ENCODE results near the gene EDN3. TPM values are rescaled to one million over a fixed set of nuclear protein-coding genes. Genes with fewer than 3 reads are reported as not detected.

The EDN3 gene
- total RNA-seq, 1 donor, result not detected

DNA sequence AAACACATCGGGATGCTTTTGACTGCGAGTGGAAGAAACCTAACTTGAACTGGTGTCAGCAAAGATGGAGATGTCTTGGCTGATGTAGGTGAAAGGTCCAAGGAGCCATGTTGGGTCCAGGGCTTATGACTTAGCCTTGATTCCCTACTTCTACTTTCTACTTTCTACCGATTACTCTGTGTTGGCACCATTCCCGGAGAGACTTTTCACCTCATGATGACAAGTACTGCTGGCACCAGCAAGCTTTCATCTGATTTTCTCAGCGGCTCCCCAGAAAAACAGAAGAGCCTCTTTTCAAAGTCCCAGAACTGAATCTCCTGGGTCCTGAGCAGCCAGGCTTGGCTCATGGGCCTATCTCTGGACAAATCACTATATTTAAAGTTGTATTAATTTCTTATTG lies 4.9 kb upstream of the EDN3 start:
- Histone ChIP-seq H3K4me1 (ENCODE audit: insufficient read depth, low read length) (no peaks in the 10 kb centered on the region), H3K27me3 (ENCODE audit: insufficient read depth, low read length) (peaks cover 24% of the 10 kb centered on the region), H3K9me3 (ENCODE audit: low read depth, low read length) (no peaks in the 10 kb centered on the region), H3K4me3 (ENCODE audit: low read length) (no peak overlapping the region)

DNA sequence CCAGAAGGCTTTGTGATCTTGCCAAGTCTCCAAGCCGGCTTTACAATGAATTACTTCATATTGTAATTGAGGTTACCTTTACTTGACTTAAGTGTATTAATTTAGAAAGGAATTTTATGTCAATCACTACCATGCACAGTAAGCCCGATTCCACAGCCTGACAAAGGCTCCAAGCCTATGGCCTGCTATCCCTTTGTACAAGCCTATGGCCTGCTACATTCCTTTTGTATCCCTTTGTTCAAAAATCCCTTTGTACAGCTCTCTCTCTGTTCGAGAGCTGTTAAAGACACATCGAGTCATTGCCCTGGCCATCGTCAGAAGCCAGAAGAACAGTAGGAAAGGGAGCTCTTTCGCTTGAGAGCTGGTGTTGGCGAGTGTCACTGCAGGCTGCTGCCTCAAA lies 2.7 kb upstream of the EDN3 start:
- Histone ChIP-seq H3K4me3 (ENCODE audit: low read length) (no peak overlapping the region), H3K4me1 (ENCODE audit: insufficient read depth, low read length) (no peaks in the 10 kb centered on the region), H3K27me3 (ENCODE audit: insufficient read depth, low read length) (peaks cover 24% of the 10 kb centered on the region), H3K9me3 (ENCODE audit: low read depth, low read length) (no peaks in the 10 kb centered on the region)

DNA sequence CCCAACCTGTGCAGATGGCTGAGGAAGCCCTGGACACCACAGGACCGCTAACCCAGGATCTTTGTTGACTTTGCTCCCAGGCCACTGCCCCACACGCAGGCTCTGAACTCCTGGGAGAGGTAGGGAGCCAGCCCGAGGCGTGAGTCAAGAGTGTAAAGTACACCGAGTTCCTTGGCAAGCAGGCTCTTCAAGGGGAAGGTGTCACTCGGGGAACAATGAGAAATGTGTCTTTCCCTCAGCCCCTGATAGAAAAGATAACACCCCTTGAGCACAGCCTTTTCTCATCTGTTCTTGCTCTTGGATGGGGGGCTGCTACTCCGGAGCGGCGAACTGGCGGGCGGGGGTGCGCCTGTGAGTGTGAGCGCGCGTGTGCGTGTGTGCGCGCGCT lies 472 bp upstream of the EDN3 start:
- H3K9me3 ChIP-seq (ENCODE audit: low read depth, low read length), result no peaks in the 10 kb centered on the region
- no peaks in the 10 kb centered on the region for H3K4me1 ChIP-seq (ENCODE audit: insufficient read depth, low read length)
- no peak overlapping the region for H3K4me3 ChIP-seq (ENCODE audit: low read length)
- H3K27me3 ChIP-seq (ENCODE audit: insufficient read depth, low read length), result peaks cover 21% of the 10 kb centered on the region

DNA sequence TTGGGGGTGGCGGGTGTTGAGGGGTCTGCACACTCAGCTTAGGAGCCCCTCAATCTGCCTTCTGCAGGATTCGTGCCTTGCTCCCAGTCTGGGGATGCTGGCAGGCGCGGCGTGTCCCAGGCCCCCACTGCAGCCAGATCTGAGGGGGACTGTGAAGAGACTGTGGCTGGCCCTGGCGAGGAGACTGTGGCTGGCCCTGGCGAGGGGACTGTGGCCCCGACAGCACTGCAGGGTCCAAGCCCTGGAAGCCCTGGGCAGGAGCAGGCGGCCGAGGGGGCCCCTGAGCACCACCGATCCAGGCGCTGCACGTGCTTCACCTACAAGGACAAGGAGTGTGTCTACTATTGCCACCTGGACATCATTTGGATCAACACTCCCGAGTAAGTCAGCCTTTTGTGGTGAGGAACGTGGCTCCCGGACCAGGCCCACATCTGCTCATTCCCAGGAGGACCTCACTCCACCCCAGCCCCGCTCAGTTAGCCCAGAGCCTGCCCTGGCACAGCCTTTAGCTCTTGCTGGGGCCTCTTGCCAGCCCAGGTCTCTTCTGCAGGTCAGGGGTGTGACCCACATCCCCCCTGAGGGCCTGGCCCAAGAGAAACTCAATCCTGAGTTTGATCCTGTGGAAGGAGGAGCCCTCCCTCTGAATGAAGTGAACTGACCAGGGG lies 1.1 kb downstream of the EDN3 start:
- no peak overlapping the region for H3K4me3 ChIP-seq (ENCODE audit: low read length)
- H3K27me3 ChIP-seq (ENCODE audit: insufficient read depth, low read length), result peaks cover 21% of the 10 kb centered on the region
- no peaks in the 10 kb centered on the region for H3K4me1 ChIP-seq (ENCODE audit: insufficient read depth, low read length)
- no peaks in the 10 kb centered on the region for H3K9me3 ChIP-seq (ENCODE audit: low read depth, low read length)

DNA sequence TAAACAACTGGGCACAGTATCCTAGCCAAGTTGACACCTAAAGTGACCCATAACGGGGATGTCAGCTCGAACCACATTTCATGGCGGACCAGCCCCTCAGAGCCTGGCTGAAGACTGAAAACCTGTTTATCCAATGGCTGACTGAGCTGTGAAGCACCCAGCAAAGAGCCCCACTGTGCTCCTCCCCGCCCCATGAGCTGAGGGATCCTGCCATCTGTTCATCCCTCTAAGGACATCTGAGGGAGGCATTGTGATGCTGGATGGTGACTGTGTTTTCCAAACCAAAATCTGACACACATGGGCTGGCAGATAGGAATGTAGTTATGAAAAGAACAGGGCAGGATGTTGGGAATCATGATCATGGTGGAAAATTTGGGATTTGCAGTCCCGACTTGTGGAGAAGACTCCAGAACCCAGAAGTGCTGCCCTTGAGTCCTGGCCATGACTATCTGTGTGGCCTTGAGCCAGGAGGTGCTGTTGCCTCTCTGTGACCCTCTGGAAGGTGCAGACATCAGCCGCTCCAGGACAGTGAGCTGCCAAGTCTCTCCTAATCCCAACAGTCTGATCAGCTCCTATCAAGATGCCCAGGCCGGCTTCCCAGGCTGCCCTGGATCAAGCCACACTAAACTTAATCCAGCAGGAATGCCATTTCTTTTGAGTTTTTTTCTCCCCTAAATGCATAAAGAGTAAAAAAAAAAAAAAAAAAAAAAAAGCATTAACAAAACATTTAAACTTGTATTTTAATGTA lies 5.7 kb downstream of the EDN3 start:
- Histone ChIP-seq H3K9me3 (ENCODE audit: low read depth, low read length) (no peaks in the 10 kb centered on the region), H3K27me3 (ENCODE audit: insufficient read depth, low read length) (no peaks in the 10 kb centered on the region), H3K4me3 (ENCODE audit: low read length) (no peak overlapping the region), H3K4me1 (ENCODE audit: insufficient read depth, low read length) (no peaks in the 10 kb centered on the region)

DNA sequence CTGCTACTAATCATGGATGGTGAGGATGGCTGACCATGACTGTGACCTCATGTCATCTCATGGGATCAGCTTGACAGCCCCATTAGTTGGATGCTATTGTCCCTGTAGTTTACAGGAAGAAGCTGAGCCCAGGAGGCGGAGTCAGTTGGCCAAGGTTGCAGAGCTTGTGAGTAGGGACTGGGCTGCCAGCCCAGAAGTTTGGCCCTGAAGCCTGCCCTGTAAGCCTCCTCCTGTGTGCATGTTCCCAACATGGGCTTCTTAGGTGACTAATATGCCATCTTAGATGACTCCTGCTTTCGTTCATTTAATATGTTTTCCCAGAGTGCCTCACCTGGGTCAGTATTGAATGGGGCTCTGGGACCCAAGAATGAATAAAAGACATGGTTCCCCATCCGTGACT lies 6.9 kb downstream of the EDN3 start:
- no peaks in the 10 kb centered on the region for H3K4me1 ChIP-seq (ENCODE audit: insufficient read depth, low read length)
- H3K9me3 ChIP-seq (ENCODE audit: low read depth, low read length), result no peaks in the 10 kb centered on the region
- no peak overlapping the region for H3K4me3 ChIP-seq (ENCODE audit: low read length)
- H3K27me3 ChIP-seq (ENCODE audit: insufficient read depth, low read length), result no peaks in the 10 kb centered on the region

DNA sequence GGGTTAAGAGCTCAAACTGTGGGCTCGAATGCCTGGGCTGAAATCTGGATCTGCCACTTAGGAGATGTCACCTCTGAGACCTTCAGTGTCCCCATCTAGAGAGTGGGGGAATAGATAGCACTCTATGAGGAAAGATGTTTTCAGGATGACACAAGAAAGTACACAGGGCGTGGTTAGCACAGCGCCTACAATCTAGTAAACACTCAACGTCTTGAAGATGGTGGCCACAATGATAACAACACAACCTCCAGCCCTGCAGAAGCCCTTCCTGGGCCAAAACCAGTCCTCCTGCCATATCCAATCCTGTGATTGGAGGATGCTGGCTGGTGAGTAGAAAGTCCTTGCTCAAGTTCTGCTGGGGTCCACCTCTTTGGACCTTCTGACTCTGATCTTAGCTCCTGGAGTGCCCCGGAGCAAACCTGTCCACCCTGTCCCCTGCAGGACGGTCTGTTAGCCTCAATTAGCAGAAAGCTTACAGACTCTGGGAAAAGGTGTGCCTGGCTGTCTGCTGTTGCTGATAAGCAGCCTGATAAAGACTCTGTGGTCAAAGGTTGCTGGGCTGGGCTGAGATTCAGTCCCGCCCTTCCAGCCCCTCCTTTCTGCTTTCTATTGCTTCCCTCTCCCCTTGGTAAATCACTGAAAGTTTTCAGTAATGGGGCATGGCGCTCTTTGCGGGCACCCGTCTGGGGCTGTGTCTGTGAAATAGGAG lies 8.2 kb downstream of the EDN3 start:
- Histone ChIP-seq H3K4me1 (ENCODE audit: insufficient read depth, low read length) (no peaks in the 10 kb centered on the region), H3K9me3 (ENCODE audit: low read depth, low read length) (no peaks in the 10 kb centered on the region), H3K27me3 (ENCODE audit: insufficient read depth, low read length) (no peaks in the 10 kb centered on the region), H3K4me3 (ENCODE audit: low read length) (no peak overlapping the region)

DNA sequence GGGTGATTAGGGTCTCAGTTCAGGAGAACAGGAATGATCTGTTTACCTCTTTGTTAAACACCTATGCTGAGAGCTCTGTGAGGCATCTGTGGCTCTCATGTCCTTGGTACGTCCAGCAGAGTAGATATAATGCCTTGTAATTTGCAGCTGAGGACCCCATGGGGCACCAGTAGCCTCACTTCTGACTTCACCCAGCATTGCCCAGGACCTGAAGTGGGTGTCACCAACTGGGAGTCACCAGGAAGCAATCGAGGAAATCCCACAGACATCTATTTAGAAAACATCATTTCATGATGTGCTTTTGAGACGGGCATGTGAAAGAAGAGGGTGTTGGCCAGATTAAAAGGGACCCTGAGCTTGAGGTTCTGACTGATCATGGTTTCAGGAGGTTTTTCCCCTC lies 8.8 kb downstream of the EDN3 start:
- no peaks in the 10 kb centered on the region for H3K4me1 ChIP-seq (ENCODE audit: insufficient read depth, low read length)
- no peaks in the 10 kb centered on the region for H3K9me3 ChIP-seq (ENCODE audit: low read depth, low read length)
- no peak overlapping the region for H3K4me3 ChIP-seq (ENCODE audit: low read length)
- H3K27me3 ChIP-seq (ENCODE audit: insufficient read depth, low read length), result no peaks in the 10 kb centered on the region

DNA sequence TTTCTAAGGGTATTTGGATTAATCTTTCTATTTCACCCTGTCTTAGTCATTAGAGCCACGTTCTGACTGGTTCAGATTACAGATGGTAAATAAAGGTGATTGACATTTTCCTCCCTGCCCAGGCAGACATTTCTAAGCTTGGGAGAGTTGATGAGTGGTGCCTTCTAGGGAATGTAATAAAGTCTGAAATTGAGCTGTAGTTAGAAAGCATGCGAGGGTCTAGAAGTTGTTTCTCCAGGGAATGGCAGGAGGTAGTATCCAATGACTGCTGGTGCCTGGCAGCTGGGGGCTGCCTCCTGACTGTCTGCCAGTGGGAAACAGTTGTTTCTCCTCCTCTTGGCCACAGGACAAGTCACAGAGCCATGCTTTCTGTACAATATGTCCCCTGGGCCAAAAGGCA lies 14.6 kb downstream of the EDN3 start:
- no peaks in the 10 kb centered on the region for H3K27me3 ChIP-seq (ENCODE audit: insufficient read depth, low read length)
- H3K9me3 ChIP-seq (ENCODE audit: low read depth, low read length), result no peaks in the 10 kb centered on the region
- no peaks in the 10 kb centered on the region for H3K4me1 ChIP-seq (ENCODE audit: insufficient read depth, low read length)
- H3K4me3 ChIP-seq (ENCODE audit: low read length), result no peak overlapping the region

DNA sequence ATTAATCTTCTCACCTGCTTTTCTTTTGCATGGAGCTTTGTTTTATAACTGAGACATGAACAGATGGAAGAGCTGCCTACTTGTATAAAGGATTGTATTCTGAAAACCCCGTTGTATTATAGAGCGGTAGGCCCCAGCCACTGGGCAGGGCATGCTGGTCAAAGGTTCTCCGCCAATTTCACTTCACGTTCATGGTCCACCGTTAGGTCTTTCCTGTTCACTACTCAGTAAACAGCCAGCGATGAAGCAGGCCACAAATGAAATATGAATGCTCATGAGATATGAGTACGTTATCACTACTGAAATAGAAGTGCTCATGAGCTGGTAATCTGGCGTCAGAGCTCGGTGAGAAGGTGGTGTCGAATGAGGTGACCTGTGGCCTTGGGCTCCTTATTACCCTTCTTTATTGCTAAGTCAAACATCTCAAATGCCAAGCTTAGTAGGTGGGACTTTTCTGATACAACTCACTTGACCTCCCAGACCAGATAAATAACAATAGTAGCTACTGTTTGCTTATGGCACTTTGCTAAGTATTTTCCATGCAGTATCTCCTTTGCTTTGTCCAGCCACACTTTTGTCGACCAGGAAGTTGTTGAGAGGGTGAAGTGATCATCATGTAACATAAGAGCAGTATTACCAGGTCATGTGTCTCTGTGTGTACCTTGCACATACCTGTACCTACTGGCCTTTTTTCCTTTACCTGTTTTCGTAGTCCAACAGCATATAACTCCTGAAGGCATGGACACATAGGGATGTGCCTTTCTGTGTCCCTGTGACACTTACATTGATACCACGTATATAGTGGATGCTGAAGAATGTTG lies 16.7 kb downstream of the EDN3 start:
- H3K27me3 ChIP-seq (ENCODE audit: insufficient read depth, low read length), result no peaks in the 10 kb centered on the region
- no peaks in the 10 kb centered on the region for H3K4me1 ChIP-seq (ENCODE audit: insufficient read depth, low read length)
- no peaks in the 10 kb centered on the region for H3K9me3 ChIP-seq (ENCODE audit: low read depth, low read length)
- no peak overlapping the region for H3K4me3 ChIP-seq (ENCODE audit: low read length)

DNA sequence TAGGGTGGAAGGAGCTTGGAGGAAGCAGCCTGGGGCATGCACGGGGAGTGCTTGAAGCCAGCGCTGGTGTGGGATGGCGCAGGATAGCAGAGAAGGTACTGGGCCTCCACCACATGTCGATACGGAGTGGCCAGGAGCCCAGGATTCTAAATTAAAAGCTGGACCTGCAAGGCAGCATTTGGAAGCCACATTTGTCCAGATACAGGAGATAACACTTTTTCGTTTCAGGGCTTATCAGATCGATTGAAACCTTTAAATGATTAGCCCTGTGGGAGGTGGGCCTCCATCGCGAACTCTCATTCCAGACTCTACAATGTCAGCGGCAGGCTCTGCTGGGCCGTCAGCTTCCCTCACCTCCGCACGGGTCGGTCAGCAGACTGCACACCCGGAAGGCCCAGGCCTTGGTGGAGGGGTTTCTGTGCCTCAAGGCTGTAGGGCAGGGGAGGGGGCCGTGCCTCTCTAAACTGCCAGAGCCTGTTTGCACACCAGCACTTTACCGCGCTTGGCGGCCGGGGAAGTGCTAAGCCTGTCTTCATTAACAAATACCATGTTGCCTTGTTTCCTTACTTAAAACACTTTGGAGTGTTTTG lies 17.9 kb downstream of the EDN3 start:
- no peak overlapping the region for H3K4me3 ChIP-seq (ENCODE audit: low read length)
- no peaks in the 10 kb centered on the region for H3K9me3 ChIP-seq (ENCODE audit: low read depth, low read length)
- H3K4me1 ChIP-seq (ENCODE audit: insufficient read depth, low read length), result no peaks in the 10 kb centered on the region
- H3K27me3 ChIP-seq (ENCODE audit: insufficient read depth, low read length), result no peaks in the 10 kb centered on the region

DNA sequence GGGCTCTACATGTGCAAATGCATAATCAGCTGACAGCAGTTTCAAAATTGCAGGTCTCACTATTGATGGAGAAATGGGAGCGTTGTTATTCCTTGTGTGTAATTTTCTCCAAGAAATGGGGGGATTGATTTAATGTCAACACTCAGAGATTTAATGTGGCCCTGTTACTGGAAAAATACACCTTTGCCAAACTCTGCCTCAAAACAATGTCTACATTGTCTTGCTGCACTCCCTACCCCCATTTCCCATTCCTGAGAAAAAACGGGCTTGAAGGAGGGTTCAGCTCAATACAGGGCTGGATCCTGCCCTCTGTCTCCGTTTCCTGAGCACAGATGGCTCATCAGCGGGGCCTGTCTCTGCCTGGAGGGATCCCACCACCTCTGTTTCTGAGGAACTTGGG lies 18.4 kb downstream of the EDN3 start:
- no peaks in the 10 kb centered on the region for H3K4me1 ChIP-seq (ENCODE audit: insufficient read depth, low read length)
- H3K9me3 ChIP-seq (ENCODE audit: low read depth, low read length), result no peaks in the 10 kb centered on the region
- H3K4me3 ChIP-seq (ENCODE audit: low read length), result no peak overlapping the region
- no peaks in the 10 kb centered on the region for H3K27me3 ChIP-seq (ENCODE audit: insufficient read depth, low read length)

DNA sequence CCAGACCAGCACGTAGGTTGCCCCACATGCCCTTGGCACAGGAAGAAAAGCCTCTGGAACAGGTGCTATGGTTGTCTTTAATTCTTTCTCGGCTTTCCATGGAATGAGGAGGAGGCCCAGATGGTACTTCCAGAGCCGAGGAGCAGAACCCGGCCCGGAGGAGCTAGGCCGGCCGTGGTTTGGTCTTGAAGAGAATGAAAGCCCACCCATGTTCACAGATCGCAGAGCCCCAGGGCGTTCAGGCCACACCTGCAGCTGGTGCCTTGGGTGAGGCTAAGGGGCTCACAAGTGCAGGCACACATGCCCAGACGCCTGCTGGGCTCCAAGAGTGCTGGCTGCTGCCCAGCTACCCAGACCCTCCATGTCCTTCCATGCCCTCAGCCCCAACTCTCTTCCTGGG lies 20.0 kb downstream of the EDN3 start:
- Histone ChIP-seq H3K27me3 (ENCODE audit: insufficient read depth, low read length) (no peaks in the 10 kb centered on the region), H3K4me3 (ENCODE audit: low read length) (no peak overlapping the region), H3K9me3 (ENCODE audit: low read depth, low read length) (no peaks in the 10 kb centered on the region), H3K4me1 (ENCODE audit: insufficient read depth, low read length) (no peaks in the 10 kb centered on the region)

DNA sequence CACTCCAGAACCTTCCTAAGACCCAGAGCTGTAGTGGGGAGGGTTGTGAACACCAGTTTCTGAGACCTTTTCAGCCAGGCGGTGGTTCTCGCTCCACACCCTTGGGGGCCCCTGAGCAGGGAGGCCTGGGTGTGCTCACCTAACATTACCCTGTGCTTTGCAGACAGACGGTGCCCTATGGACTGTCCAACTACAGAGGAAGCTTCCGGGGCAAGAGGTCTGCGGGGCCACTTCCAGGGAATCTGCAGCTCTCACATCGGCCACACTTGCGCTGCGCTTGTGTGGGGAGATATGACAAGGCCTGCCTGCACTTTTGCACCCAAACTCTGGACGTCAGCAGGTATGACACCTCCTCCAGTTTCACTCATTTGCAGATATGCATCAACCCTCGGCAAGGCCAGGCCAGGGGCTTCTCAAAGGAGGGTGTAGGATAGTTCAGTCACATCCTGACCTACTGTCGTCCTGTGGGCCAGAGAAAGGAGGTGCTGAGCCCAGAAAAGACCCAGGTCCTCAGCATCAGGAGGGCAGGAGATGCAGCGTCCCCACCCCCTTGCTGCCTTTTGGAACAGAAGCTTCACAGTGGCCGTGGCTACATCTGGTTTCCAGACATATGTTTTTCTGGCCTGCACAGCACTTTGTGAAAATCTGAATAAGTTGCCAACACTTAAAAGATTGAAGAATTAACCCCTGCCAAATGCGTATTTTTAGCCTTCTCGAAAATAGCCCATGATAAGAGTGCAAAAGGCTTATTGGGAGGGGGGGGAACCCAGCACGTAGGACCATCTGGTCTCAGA lies 20.6 kb downstream of the EDN3 start:
- H3K27me3 ChIP-seq (ENCODE audit: insufficient read depth, low read length), result no peaks in the 10 kb centered on the region
- no peak overlapping the region for H3K4me3 ChIP-seq (ENCODE audit: low read length)
- H3K4me1 ChIP-seq (ENCODE audit: insufficient read depth, low read length), result no peaks in the 10 kb centered on the region
- no peaks in the 10 kb centered on the region for H3K9me3 ChIP-seq (ENCODE audit: low read depth, low read length)

Measured in mononuclear cell (primary cell).